IMR-90 (cell line): ENCODE data around the gene SSR4.
"Not testable (repeated sequence)": the region's sequence is repeated elsewhere in the genome, so short reads cannot be mapped to it uniquely, and the experiment has no call there.

Experiments
- CEBPB ChIP-seq: IDR thresholded peaks from 2 replicates; pipeline ENCODE4 v1.6.1; 2012; ENCODE audit warnings: low read depth, low read length, improper control_type of control experiment
- CHD1 ChIP-seq: IDR thresholded peaks from 2 replicates; pipeline ENCODE4 v1.6.1; 2012; ENCODE audit warnings: low read depth, low read length, improper control_type of control experiment
- MAZ ChIP-seq: IDR thresholded peaks from 2 replicates; pipeline ENCODE4 v1.6.1; 2012; ENCODE audit warnings: low read depth, mild to moderate bottlenecking, low read length, improper control_type of control experiment, moderate library complexity, borderline replicate concordance
- POLR2A ChIP-seq: IDR thresholded peaks from 2 replicates; pipeline ENCODE4 v1.6.1; 2012; ENCODE audit warnings: mild to moderate bottlenecking, low read depth, low read length
- SMC3 ChIP-seq: fragments of 150-350 bp; IDR thresholded peaks from 2 replicates; pipeline ENCODE4 v1.6.1; 2016; ENCODE audit warnings: low read depth, mild to moderate bottlenecking, antibody characterized with exemption, low read length, moderate library complexity
- TF ChIP-seq, protein P1 (sequence below): conservative IDR thresholded peaks from 2 replicates; pipeline ENCODE4 v1.5.1; 2012; ENCODE audit warnings: mild to moderate bottlenecking, low read depth, low read length, improper control_type of control experiment
- TF ChIP-seq, protein P2 (sequence below): fragments of 150-350 bp; IDR thresholded peaks from 2 replicates; pipeline ENCODE4 v1.6.1; 2017; ENCODE audit warnings: mild to moderate bottlenecking, antibody characterized with exemption, low read length, low read depth

DNA sequence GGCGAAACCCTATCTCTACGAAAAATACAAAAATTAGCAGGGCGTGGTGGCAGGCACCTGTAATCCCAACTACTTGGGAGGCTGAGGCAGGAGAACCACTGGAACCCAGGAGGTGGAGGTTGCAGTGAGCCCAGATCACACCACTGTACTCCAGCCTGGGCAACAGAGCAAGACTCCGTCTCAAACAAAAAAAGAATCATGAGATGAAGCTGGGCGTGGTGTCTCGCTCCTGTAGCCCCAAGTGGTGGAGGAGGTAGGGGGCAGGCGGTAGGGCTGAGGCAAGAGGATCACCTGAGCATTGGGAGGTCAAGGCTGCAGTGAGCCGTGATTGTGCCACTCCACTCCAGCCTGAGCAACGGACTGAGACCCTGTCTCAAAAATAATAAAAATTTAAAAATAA, 23.6 kb downstream of the SSR4 start:
- TF ChIP-seq POLR2A, SMC3, MAZ, CHD1, CEBPB: not testable (repeated sequence)
- TF ChIP-seq, protein P1, sequence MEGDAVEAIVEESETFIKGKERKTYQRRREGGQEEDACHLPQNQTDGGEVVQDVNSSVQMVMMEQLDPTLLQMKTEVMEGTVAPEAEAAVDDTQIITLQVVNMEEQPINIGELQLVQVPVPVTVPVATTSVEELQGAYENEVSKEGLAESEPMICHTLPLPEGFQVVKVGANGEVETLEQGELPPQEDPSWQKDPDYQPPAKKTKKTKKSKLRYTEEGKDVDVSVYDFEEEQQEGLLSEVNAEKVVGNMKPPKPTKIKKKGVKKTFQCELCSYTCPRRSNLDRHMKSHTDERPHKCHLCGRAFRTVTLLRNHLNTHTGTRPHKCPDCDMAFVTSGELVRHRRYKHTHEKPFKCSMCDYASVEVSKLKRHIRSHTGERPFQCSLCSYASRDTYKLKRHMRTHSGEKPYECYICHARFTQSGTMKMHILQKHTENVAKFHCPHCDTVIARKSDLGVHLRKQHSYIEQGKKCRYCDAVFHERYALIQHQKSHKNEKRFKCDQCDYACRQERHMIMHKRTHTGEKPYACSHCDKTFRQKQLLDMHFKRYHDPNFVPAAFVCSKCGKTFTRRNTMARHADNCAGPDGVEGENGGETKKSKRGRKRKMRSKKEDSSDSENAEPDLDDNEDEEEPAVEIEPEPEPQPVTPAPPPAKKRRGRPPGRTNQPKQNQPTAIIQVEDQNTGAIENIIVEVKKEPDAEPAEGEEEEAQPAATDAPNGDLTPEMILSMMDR, result not testable (repeated sequence)
- TF ChIP-seq, protein P2, sequence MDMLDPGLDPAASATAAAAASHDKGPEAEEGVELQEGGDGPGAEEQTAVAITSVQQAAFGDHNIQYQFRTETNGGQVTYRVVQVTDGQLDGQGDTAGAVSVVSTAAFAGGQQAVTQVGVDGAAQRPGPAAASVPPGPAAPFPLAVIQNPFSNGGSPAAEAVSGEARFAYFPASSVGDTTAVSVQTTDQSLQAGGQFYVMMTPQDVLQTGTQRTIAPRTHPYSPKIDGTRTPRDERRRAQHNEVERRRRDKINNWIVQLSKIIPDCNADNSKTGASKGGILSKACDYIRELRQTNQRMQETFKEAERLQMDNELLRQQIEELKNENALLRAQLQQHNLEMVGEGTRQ, result not testable (repeated sequence)
